ENCODE data around the gene C20orf202. TPM values are rescaled to one million over a fixed set of nuclear protein-coding genes. Genes with fewer than 3 reads are reported as not detected.
"Not testable (repeated sequence)": the region's sequence is repeated elsewhere in the genome, so short reads cannot be mapped to it uniquely, and the experiment has no call there.

C20orf202 gene
- total RNA-seq, 1 experiment from 2014 or later: 0.05 TPM

DNA sequence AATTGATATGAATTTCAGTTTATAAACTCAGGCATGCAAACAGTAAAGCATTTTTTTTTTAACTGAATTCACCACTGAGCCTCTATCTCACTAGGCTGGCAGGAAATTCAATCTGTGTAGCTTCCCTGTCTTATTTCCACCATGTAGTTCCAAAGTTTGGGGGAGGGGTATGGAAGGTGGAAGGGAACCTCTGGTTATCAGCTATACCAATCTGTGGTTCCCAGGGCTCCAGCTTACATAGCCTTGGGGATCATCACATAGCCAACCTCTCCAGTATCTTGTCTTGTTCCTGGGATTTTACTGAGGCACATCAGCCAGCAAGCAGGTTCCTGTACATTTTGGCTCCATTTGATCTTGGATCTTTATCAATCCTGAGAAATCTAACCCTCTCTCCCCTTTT, 38.2 kb downstream of the C20orf202 start:
- no peak for DNase-seq (ENCODE audit: extremely low read depth, low read depth)

DNA sequence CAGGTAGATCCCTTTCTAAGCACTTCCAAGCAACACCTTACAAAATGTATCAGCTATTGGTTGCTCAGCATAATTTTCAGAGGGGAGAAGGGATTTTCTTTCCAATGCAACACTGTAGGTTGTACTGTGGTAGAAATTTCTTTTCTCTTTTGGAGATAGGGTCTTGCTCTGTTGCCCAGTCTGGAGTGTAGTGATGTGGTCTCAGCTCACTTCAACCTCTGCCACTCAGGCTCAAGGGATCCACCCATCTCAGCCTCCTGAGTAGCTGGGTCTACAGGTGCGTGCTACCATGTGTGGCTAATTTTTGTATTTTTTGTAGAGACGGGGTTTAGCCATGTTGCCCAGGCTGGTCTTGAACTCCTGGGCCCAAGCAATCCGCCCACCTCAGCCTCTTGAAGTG, 38.8 kb downstream of the C20orf202 start:
- DNase-seq (ENCODE audit: extremely low read depth, low read depth): no peak

DNA sequence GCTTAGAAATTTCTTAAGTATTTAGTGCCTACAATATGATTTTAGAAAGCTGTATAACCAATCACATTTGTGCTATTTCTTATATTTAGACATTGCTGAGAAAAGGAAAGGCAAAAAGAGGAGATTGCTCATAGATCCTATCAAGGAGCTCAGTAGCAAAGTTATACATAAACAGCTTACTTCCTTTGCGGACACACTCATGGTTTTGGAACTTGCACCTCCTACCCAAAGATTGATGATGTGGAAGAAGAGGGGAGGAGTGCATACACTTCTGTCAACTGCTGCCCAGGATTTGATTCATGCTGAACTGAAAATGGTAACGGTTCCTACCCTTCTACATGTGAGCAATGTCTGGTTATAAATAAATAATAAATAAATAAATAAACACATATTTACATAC, 39.3 kb downstream of the C20orf202 start:
- DNase-seq (ENCODE audit: extremely low read depth, low read depth): no peak

DNA sequence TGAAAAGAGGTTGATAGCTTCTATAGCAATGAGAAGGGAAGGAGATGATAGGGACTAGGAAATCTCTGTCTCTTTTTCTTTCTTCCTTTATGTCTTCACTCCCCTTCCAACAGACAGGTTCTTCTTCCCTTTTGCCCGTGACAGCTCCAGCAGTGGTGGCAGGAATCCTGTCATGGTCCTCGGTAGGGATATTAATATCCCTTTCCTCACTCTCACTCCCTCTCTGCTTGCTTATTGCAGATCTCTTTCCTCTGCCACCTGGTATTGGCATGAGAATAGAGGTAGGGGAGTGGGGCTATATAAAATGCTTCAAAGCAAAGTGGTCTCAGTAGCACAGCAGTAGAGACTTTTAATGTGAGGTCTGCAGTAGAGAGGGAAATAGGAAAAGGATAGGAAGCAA, 42.3 kb downstream of the C20orf202 start:
- no peak for DNase-seq (ENCODE audit: extremely low read depth, low read depth)

DNA sequence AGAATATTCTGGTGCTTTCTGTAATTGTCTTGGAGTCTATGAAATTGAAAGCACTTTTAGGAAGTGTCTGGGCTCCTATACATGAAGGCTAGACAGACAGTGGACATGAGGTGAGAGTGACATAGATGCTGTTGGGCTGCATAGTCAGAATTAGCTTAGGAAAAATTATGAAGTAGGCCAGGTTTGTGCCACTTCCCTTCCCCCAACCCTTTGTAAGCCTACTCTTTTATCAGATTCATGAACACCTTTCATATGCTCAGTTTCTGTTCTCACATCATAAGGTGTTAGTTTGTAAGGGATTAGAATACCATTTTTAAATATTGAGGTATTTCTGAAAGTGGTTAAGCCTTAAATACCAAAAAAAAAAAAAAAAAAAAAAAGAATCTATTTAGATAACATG, 44.4 kb downstream of the C20orf202 start:
- DNase-seq (ENCODE audit: extremely low read depth, low read depth): no peak

DNA sequence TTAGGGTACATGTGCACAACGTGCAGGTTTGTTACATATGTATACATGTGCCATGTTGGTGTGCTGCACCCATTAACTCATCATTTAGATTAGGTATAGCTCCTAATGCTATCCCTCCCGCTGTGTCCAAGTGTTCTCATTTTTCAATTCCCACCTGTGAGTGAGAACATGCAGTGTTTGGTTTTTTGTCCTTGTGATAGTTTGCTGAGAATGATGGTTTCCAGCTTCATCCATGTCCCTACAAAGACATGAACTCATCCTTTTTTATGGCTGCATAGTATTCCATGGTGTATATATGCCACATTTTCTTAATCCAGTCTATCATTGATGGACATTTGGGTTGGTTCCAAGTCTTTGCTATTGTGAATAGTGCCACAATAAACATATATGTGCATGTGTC, 47.0 kb downstream of the C20orf202 start:
- not testable (repeated sequence) for DNase-seq (ENCODE audit: extremely low read depth, low read depth)

DNA sequence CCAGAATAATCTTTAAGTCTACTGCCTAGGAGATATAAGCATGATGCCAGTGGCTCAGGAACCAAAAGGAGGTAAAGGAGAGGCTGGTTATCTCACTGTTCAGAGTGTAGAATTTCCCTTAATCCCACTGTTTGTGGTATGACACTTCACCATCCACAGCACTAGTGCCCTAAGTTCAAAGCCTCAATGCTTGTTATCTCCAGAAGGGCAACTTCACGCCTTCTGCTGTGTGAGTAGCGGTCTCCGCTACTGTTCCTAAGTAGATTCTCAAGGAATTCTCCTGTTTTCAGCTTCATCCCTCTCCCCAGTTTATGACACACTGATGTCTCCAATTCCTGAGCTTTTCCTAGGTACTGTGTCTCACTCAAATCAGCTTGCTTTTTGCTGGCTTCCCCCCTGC, 49.2 kb downstream of the C20orf202 start:
- DNase-seq (ENCODE audit: extremely low read depth, low read depth): no peak

DNA sequence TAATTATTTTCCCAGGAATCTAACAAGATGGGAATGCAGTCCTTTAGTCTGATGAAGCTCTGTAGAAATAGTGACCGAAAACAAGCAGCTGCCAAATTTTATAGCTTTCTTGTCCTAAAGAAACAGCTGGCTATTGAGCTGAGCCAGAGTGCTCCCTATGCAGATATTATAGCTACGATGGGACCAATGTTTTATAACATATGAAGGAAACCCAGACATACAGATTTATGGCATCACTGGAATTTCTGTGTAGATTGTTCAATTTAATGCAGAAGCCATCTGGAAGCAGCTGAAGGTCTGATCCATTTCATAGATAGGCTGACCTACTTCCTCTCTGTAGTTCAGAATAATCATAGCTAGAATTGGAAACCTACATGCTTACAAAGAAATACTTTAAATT, 51.0 kb downstream of the C20orf202 start:
- no peak for DNase-seq (ENCODE audit: extremely low read depth, low read depth)

DNA sequence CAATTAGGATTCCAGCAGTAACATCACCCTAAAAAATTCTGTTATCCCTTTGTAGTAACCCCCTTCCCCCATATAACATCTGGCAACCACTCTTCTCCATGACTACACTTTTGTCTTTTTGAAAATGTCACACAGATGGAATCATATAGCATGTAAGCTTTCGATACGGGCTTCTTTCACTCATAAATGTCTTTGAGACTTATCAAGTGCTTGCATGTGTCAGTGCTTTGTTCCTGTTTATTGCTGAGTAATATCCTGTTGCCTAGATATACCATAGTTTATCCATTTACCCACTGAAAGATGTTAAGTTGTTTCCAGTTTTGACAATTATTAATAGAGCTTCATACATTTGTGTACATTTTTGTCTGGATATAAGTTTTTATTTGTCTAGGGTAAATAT, 52.4 kb downstream of the C20orf202 start:
- DNase-seq (ENCODE audit: extremely low read depth, low read depth): no peak

Other genes with a start within 250 kb of the C20orf202 start
- gene RSPO4, start 201.1 kb upstream of the C20orf202 start, total RNA-seq (2014; rRNA removed; shearing (Covaris generic)): not detected in 2 replicates
- gene PSMF1, start 84.9 kb upstream of the C20orf202 start, total RNA-seq (2014; rRNA removed; shearing (Covaris generic)): 66.4 and 76.8 TPM in 2 replicates
- 1.6 and 2.2 TPM in 2 replicates for gene TMEM74B, start 18.5 kb upstream of the C20orf202 start, total RNA-seq (2014; rRNA removed; shearing (Covaris generic))
- 0.25 and 0.32 TPM in 2 replicates for gene RAD21L1, start 22.6 kb downstream of the C20orf202 start, total RNA-seq (2014; rRNA removed; shearing (Covaris generic))
- 2.8 and 3.4 TPM in 2 replicates for gene SNPH, start 62.8 kb downstream of the C20orf202 start, total RNA-seq (2014; rRNA removed; shearing (Covaris generic))
- gene SDCBP2, start 125.7 kb downstream of the C20orf202 start, total RNA-seq (2014; rRNA removed; shearing (Covaris generic)): 3.6 and 5.0 TPM in 2 replicates
- gene FKBP1A, start 189.6 kb downstream of the C20orf202 start, total RNA-seq (2014; rRNA removed; shearing (Covaris generic)): 140 and 170 TPM in 2 replicates

Measured in NCI-H460 (cell line).